A549 treated with dexamethasone at 1 μM for 4 hours (cell line): ENCODE data around the gene RAPGEF2. TPM values are rescaled to one million over a fixed set of nuclear protein-coding genes. Genes with fewer than 3 reads are reported as not detected.

Experiments used
- total RNA-seq: library from RNA; stranded (reverse); fragments of 200-300 nt; extraction: Qiagen RNA extraction; gene quantifications from 5 replicates; pipeline ENCODE4 v1.2.3, GENCODE V29; 2022

The RAPGEF2 gene
- 10.2 to 16.7 TPM (median 15.1 TPM) in 5 replicates for total RNA-seq

DNA sequence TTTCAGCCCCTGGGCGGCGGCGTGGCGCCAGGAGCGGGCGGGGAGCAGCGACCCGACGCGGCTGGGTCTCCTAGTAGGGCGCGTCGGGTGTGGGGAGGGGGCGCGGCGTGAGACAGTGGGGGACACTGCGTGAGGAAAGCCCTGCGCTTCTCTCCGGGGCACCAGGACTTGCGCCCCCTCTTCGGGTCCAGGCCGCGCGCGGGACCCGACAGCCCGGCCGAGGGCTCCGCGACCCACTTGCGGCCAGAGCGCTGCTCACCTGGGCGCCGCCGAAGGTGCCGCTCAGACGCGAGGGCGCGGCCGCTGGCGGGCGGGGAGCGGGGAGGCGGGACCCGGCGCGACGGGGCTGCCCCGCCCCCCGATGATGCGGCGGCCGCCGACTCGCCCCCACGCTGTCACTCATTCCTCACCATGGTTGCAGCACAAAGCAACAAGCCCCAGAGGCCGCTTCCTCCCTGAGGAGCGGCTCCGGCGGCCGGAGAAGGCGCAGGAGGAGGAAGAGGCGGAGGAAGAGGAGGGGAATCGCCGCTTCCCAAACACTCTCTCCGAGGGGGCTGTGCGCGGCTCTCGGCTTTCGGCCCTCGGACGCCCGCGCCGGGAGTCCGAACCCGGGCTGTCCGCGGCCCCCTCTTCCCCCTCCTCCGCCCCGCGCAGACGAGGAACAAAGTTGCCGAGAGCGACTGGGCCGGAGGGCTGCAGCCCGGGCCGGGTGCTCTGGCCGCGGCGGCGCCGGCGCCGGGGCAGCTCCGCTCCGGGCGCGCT lies at the start of gene RAPGEF2:
Gene RAPGEF2 (plus strand): TSS at position 458 of the 762 bp plus-strand sequence. CDS start 1,084 bp downstream, outside the sequence.

